GM18951 (cell line): ENCODE data around the gene GUCA2A.

Source experiments
- POLR2A ChIP-seq: IDR thresholded peaks from 4 replicates; pipeline ENCODE4 v1.6.1; 2011; ENCODE audit warnings: mild to moderate bottlenecking; ENCODE audit not compliant: insufficient read length, insufficient read depth; ENCODE audit errors: extremely low read depth
- in situ Hi-C: fragments of 300-500 bp; cut with MboI; formaldehyde crosslinking; loops from one replicate; pipeline ENCODE4 v1.12.0; 2022; ENCODE audit warnings: low sequenced_read_pairs, mixed read lengths, inconsistent platforms; ENCODE audit not compliant: unreplicated experiment

GUCA2A gene

DNA sequence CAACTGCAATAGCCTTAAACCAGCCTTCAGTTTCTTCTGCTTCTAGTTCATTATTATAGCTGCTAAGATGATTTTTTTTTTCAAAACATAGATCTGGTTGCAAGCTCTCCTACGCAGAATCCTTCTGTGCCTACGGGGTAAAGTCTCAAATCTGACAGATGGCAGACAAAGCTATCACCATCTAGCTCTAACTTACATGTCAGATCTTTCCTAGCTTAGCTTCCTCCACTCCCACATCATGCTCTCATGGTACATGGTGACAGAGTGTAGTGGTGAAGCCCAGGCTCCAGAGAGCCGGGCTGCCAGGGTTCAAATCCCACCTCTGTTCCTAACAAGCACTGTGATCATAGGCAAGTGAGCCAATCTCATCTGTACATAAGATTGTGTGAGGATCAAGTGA lies 35.6 kb downstream of the GUCA2A start:
- TF ChIP-seq POLR2A = no peak
- in situ Hi-C loops = loop anchor here (25.0 kb wide), 1 partner anchor 567 kb away; no protein-coding TSS in a partner anchor

DNA sequence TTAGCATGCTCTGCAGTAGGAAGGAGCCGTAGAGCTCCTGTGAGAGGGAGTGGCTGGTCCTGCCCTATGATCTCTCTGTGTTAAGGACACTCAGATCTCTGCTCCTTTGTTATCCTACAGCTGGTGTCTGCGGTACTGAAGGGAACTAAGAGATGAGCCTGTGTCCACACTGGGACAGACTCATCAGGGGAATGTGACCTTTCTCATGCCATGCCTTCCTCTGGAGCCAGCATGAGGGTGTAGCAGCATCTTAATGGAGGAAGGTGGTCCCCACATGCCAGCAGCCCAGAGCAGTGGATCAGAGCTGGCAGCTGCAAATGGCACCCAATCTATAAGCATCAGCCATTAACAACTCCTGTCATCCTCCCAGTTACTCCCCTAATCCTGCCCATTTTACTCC lies 36.0 kb downstream of the GUCA2A start:
- in situ Hi-C loops = loop anchor here (25.0 kb wide), 1 partner anchor 566 kb away; no protein-coding TSS in a partner anchor
- no peak for TF ChIP-seq POLR2A

DNA sequence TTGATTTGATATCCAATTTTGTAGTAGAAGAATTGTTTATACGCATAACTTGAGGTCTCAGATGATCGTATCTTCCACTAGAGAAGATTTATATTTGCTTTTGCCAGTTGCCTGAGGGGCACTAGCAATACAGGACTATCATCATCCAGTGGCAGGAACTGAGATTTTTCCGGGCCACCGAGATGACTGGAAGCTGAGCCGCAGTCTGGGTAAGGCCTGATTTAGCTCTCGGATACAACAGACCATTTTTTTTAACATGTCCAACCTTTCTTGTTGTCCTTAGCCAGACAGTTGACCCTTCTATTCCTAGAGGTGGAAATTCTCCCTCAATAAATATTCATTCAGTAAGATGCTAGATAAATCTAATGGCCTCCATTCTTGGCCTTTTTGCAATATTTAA lies 36.8 kb downstream of the GUCA2A start:
- TF ChIP-seq POLR2A = no peak
- in situ Hi-C loops = loop anchor here (25.0 kb wide), 1 partner anchor 565 kb away; no protein-coding TSS in a partner anchor

GRCh38 chr1:42125552-42125951 lies 39.0 kb downstream of the GUCA2A start:
- TF ChIP-seq POLR2A = no peak
- in situ Hi-C loops = loop anchor here (25.0 kb wide), 1 partner anchor 563 kb away; no protein-coding TSS in a partner anchor

DNA sequence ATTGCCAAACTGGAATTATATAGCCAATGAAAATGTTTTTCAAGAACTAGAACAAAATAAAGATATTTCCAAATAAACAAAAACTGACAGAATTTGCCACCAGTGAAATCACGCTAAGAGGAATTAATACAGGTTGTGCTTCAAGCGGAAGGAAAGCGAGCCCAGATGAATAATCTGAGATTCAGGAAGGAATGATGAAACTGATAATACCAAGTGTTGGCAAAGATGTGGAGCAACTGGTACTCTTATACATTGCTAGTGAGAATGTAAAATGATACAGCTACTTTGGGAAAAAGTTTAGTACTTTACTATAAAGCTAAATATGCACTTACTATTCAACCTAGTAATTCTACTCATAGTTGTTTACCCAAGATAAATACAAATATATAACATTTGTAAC lies 42.1 kb downstream of the GUCA2A start:
- TF ChIP-seq POLR2A = no peak
- in situ Hi-C loops = no loop called here

GRCh38 chr1:42118125-42118524 lies 46.4 kb downstream of the GUCA2A start:
- no peak for TF ChIP-seq POLR2A
- in situ Hi-C loops = no loop called here

DNA sequence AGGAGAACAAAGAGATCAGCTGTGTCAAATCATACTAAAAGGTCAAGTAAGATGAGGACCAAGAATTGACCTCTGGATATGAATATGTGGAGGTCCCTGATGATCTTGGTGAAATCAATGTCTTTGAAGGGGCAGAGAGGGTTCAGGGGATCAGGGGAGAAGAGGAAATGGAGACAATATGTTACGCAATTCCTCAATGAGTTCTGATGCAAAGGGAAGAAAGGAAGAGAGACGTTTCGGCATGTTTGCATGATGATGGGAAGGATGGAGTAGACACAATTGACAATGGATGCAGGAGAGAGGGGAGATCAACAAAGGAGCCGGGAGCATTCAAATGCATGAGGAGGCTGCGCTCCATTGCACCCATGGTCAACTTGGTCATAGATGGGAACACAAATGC lies 47.3 kb downstream of the GUCA2A start:
- no peak for TF ChIP-seq POLR2A
- in situ Hi-C loops = no loop called here

DNA sequence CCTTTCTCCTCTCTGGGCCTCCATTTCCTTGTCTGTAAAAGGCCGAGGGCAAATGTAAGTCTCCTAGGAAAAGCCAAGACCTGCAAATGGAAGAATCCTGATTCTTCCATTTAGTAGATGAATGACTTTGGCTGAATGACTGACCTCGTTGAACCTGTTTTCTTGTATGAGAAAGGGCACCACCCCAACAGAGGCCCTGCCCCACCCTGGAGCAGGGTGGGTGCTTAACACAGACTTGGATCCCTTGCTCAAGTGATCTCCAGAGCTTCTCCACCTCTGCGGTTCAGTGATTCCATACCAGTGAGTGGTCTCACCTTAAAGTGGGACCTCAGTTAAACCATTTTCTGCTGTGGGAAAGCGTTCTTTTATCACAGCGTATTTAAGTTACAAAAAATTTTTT lies 50.3 kb downstream of the GUCA2A start:
- in situ Hi-C loops = no loop called here
- no peak for TF ChIP-seq POLR2A
